K562 (cell line): ENCODE measurements around the gene CLCNKA. TPM values are rescaled to one million over a fixed set of nuclear protein-coding genes. Genes with fewer than 3 reads are reported as not detected.

Source experiments
- ATAC-seq: fragments of 200-7000 bp; cut with Tn5 transposase; 3 replicates; pipeline ENCODE4 v1.9.1; 2020; ENCODE audit warnings: moderate library complexity
- BruUV-seq: library from RNA; stranded (reverse); fragments of 400-500 nt; replicated peaks from 2 replicates; lab custom pipeline; 2021; lab: Mats Ljungman, UMichigan
- CTCF ChIA-PET: fragments of 300-600 bp; formaldehyde crosslinking; extraction: SDS; loops from one replicate; lab custom pipeline; 2021; ENCODE audit warnings: low intra/inter-chr PET ratio; lab: Yijun Ruan, JAX
- POLR2A ChIA-PET: fragments of 300-600, 350-650 bp; sonication (Branson Sonifier 250); formaldehyde crosslinking; extraction: SDS; loops from one replicate; lab custom pipeline; 2021; ENCODE audit warnings: antibody characterized with exemption, inconsistent platforms; lab: Yijun Ruan, JAX
- DNase-seq, 4 experiments: peaks; one replicate each; pipeline versions ENCODE4 v3.0.0 to v3.0.0-alpha.2; 2011 to 2018; ENCODE audit warnings: low spot score in 3 of 4, mixed read lengths in 3 of 4; ENCODE audit errors: extremely low read depth in 1 of 4
- FAIRE-seq: peaks from 2 replicates; lab custom pipeline; 2011; peaks lifted over from hg19 to GRCh38; lab: Jason Lieb, UNC
- H2AFZ ChIP-seq: 2 replicates; pipeline ENCODE4 v1.6.0; 2011; ENCODE audit warnings: low read depth, low read length, control low read depth, inconsistent platforms
- H3K27ac ChIP-seq: fragments of 200-600 bp; 3 replicates; pipeline ENCODE4 v1.8.0; 2011; ENCODE audit warnings: low read depth, mild to moderate bottlenecking, control low read depth, inconsistent platforms, low read length, moderate library complexity, mixed read lengths; ENCODE audit errors: extremely low read depth
- H3K27me3 ChIP-seq, 2 experiments: fragments of 300-600 bp in 1 of 2; 2 replicates in 1 of 2; 3 replicates in 1 of 2; pipeline versions ENCODE4 v1.6.0 to v1.8.0; 2011; ENCODE audit warnings: inconsistent platforms in 2 of 2, low read length in 2 of 2, mild to moderate bottlenecking in 1 of 2, mixed read lengths in 1 of 2, moderate library complexity in 1 of 2; ENCODE audit not compliant: control insufficient read depth in 2 of 2, insufficient read depth in 2 of 2
- H3K36me3 ChIP-seq: fragments of 300-600 bp; 3 replicates; pipeline ENCODE4 v1.8.0; 2011; ENCODE audit warnings: mild to moderate bottlenecking, low read length, inconsistent platforms; ENCODE audit not compliant: control insufficient read depth, insufficient read depth
- H3K4me1 ChIP-seq, 2 experiments: fragments of 200-600 bp in 1 of 2; replicated peaks in 1 of 2; 2 replicates in 1 of 2; 3 replicates in 1 of 2; pipeline versions ENCODE4 v1.5.1 to v1.8.0; 2011; ENCODE audit warnings: inconsistent platforms in 2 of 2, low read length in 2 of 2, mild to moderate bottlenecking in 1 of 2, mixed read lengths in 1 of 2, moderate library complexity in 1 of 2; ENCODE audit not compliant: control insufficient read depth in 2 of 2, insufficient read depth in 2 of 2
- H3K4me2 ChIP-seq: 2 replicates; pipeline ENCODE4 v1.6.1; 2011; ENCODE audit warnings: low read length, control low read depth, inconsistent platforms, mixed read lengths; ENCODE audit not compliant: insufficient read depth
- H3K4me3 ChIP-seq: fragments of 200-600 bp; sonication (generic), shearing (Covaris generic); 2 replicates; pipeline ENCODE4 v1.5.1; 2016; ENCODE audit warnings: control low read depth, inconsistent platforms
- H3K79me2 ChIP-seq: fragments of 200-600 bp; 3 replicates; pipeline ENCODE4 v1.8.0; 2011; ENCODE audit warnings: low read length, inconsistent platforms; ENCODE audit not compliant: control insufficient read depth, insufficient read depth
- H3K9ac ChIP-seq, 2 experiments: 2 replicates each; pipeline versions ENCODE4 v1.6.0 to v1.6.1; 2011; ENCODE audit warnings: low read depth in 2 of 2, low read length in 2 of 2, control low read depth in 1 of 2, inconsistent platforms in 1 of 2, mild to moderate bottlenecking in 1 of 2, mixed read lengths in 1 of 2; ENCODE audit not compliant: insufficient read depth in 1 of 2
- H3K9me1 ChIP-seq: one replicate; pipeline ENCODE4 v1.6.0; 2011; ENCODE audit warnings: inconsistent platforms, mild to moderate bottlenecking, low read length, moderate library complexity; ENCODE audit not compliant: control insufficient read depth, insufficient read depth
- H3K9me3 ChIP-seq: replicated peaks from 2 replicates; pipeline ENCODE4 v1.5.1; 2011; ENCODE audit warnings: low read depth, low read length, inconsistent platforms; ENCODE audit not compliant: control insufficient read depth, insufficient read depth
- H4K20me1 ChIP-seq: replicated peaks from 2 replicates; pipeline ENCODE4 v1.6.1; 2011; ENCODE audit warnings: low read length, inconsistent platforms, mixed read lengths; ENCODE audit not compliant: control insufficient read depth, insufficient read depth
- BCOR ChIP-seq: fragments of 450-650 bp; IDR thresholded peaks from 2 replicates; pipeline ENCODE4 v1.6.1; 2016
- NFE2 ChIP-seq: IDR thresholded peaks from 2 replicates; pipeline ENCODE4 v1.6.1; 2014; ENCODE audit warnings: antibody characterized with exemption, low read depth
- RBM25 ChIP-seq: fragments of 200-400 bp; formaldehyde crosslinking; IDR thresholded peaks from 2 replicates; pipeline ENCODE4 v1.6.1; 2018; ENCODE audit warnings: low read length, low read depth, moderate library complexity; ENCODE audit not compliant: severe bottlenecking
- ZFP36 ChIP-seq: fragments of 150-350 bp; IDR thresholded peaks from 2 replicates; pipeline ENCODE4 v1.6.1; 2018; ENCODE audit warnings: low read length, low read depth; ENCODE audit not compliant: partially characterized antibody
- ZHX1 ChIP-seq: fragments of 150-350 bp; conservative IDR thresholded peaks from 2 replicates; pipeline ENCODE4 v1.6.1; 2014; ENCODE audit warnings: low read length
- WGBS: fragments of 100-300 bp; shearing (Covaris generic); methylation state at CpG from one replicate; pipeline ENCODE4 v1.1.6; 2016; ENCODE audit warnings: low coverage, mixed read lengths; ENCODE audit not compliant: insufficient coverage; ENCODE audit errors: missing lambda C conversion rate; 5-methylcytosine and 5-hydroxymethylcytosine counted together
- in situ Hi-C: fragments of 300-500 bp; cut with MboI; formaldehyde crosslinking; loops from 4 replicates; pipeline ENCODE4 v1.15.0; 2018; ENCODE audit warnings: inconsistent platforms, mixed read lengths
- intact Hi-C: fragments of 100-400 bp; cut with micrococcal nuclease; formaldehyde crosslinking; loops from 2 replicates; pipeline ENCODE4 v1.14.2; 2022
- polyA plus RNA-seq, 8 experiments: library from polyadenylated mRNA; depleted of rRNA in 4 of 8; stranded (reverse) in 5 of 8; unstranded in 3 of 8; fragments of >200 nt; fragmentation: Nextera tagmentation in 2 of 8; fragmentation: Illumina TruSeq in 1 of 8; extraction: Ambion mirVana in 2 of 8; extraction: Trizol in 1 of 8; gene quantifications; 2 replicates each; pipeline versions ENCODE4 v1.2.1 to v1.2.3, GENCODE V29; 2011 to 2014; ENCODE audit warnings: inconsistent platforms in 1 of 8, missing spikeins in 1 of 8
- total RNA-seq, 7 experiments: library from RNA; depleted of rRNA in 6 of 7; stranded (reverse); fragments of >200 nt in 6 of 7; fragmentation: Illumina TruSeq in 2 of 7; extraction: Trizol in 2 of 7; gene quantifications; 2 replicates each; pipeline versions ENCODE4 v1.2.1 to v1.2.3, GENCODE V29; 2011 to 2021; ENCODE audit warnings: low replicate concordance in 1 of 7
- TF ChIP-seq, protein P1 (sequence below), 2 experiments: fragments of 450-650 bp; IDR thresholded peaks; 2 replicates each; pipeline ENCODE4 v1.6.1; 2016; ENCODE audit warnings: mild to moderate bottlenecking in 2 of 2, borderline replicate concordance in 1 of 2, low read depth in 1 of 2, moderate library complexity in 1 of 2

CLCNKA gene
- total and polyA plus RNA-seq, 9 of the 15 experiments (the other 6 are each of a cell fraction or from before 2014, with no cell fraction given), result 0.03 to 0.37 (median 0.10) TPM; not detected in 3

DNA sequence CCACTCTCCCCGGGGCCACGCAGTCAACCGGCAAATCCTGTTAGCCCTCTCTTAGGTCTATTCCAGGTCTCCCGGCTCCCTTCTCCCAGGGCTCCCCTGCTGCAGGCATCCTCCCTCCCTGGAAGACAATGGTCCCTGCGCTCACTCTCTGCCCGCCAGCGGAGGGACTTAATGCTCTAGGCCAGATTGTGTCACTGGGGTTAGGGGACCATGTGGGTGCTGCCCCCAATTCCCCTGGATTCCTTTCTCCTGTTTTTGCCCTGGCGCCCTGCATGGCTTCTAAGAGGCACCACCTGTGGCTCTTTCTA lies 43.4 kb downstream of the CLCNKA start (continued):
- no peak for TF ChIP-seq NFE2

- Histone ChIP-seq H3K4me3 (no peak overlapping the region), H3K27me3 (peaks cover 17 to 69% of the 10 kb centered on the region in 2 experiments), H2AFZ (no peak overlapping the region), H3K9ac (0 out of 4 replicates have a peak overlapping the region, but pooled peaks of 1 of the 2 experiments have one; percentile 22), H3K36me3 (no peaks in the 10 kb centered on the region), H3K4me1 (peaks cover 2 to 19% of the 10 kb centered on the region in 2 experiments; a peak in 3 of 5 replicates), H3K27ac (no peak overlapping the region), H3K79me2 (no peaks in the 10 kb centered on the region), H3K9me3 (no peaks in the 10 kb centered on the region), H3K4me2 (no peak overlapping the region), H3K9me1 (no peaks in the 10 kb centered on the region), H4K20me1 (peaks cover 10% of the 10 kb centered on the region; the same call in 1 of the 2 replicates)
- FAIRE-seq, result no peak
- DNase-seq, result no peak
- intact Hi-C loops, result no loop called here
- in situ Hi-C loops, result loop anchor here (10.0 kb wide), 1 partner anchor 51 kb away; the partner anchor contains the start of gene HSPB7
- TF ChIP-seq, protein P1, sequence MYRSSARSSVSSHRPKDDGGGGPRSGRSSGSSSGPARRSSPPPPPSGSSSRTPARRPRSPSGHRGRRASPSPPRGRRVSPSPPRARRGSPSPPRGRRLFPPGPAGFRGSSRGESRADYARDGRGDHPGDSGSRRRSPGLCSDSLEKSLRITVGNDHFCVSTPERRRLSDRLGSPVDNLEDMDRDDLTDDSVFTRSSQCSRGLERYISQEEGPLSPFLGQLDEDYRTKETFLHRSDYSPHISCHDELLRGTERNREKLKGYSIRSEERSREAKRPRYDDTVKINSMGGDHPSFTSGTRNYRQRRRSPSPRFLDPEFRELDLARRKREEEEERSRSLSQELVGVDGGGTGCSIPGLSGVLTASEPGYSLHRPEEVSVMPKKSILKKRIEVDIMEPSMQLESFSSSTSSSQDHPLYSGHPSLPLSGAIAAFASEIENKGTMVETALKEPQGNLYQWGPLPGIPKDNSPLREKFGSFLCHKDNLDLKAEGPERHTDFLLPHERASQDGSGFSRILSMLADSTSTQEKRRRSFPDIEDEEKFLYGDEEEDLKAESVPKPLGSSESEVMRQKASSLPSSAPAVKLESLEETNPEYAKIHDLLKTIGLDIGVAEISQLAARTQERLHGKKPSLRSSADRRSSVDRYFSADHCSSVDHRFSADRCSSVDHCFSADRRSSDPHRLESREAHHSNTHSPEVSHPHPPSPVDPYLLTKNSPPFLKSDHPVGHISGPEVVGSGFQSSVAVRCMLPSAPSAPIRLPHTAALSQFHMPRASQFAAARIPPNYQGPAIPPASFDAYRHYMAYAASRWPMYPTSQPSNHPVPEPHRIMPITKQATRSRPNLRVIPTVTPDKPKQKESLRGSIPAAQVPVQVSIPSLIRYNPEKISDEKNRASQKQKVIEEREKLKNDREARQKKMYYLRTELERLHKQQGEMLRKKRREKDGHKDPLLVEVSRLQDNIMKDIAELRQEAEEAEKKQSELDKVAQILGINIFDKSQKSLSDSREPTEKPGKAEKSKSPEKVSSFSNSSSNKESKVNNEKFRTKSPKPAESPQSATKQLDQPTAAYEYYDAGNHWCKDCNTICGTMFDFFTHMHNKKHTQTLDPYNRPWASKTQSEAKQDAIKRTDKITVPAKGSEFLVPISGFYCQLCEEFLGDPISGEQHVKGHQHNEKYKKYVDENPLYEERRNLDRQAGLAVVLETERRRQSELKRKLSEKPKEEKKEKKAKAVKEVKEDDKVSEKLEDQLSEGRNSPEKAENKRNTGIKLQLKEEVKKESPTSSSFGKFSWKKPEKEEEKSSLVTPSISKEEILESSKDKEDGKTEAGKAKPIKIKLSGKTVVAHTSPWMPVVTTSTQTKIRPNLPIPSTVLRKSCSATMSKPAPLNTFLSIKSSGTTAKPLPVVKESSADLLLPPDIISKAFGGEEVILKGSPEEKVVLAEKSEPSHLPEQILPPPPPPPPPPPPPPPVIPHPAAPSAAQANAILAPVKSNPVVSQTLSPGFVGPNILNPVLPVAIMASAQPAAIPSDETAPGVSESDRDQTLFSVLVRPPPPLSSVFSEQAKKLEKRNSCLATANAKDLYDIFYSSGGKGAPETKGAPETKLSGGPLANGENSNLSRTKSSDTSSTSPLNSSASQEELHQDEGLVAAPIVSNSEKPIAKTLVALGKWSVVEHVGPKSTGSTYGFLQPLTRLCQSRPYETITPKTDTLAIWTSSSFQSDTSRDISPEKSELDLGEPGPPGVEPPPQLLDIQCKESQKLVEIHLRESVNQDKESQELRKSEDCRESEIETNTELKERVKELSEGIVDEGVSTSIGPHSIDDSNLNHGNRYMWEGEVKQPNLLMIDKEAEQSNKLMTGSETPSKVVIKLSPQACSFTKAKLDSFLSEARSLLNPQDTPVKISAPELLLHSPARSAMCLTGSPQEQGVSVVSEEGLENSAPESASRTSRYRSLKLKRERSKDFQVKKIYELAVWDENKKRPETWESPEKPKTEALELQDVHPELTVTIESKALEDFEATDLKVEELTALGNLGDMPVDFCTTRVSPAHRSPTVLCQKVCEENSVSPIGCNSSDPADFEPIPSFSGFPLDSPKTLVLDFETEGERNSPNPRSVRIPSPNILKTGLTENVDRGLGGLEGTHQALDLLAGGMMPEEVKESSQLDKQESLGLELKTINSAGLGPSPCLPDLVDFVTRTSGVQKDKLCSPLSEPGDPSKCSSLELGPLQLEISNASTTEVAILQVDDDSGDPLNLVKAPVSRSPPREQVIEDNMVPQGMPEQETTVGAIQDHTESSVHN (IDR thresholded peaks at IDR 0.05; ENCODE audit: borderline replicate concordance in 1 of 2, low read depth in 1 of 2), result no peak
- peak; percentile 68 for TF ChIP-seq ZFP36
- peak; percentile 64 for TF ChIP-seq RBM25
- TF ChIP-seq BCOR, result peak; percentile 25
- no peak for TF ChIP-seq ZHX1
- BruUV-seq, result no TSS peak
- ATAC-seq, result no peak
- 1% methylated on average over 4 of the region's 4 CpGs for WGBS
- POLR2A ChIA-PET, result no interaction called here
- CTCF ChIA-PET, result no interaction called here
Observed at GRCh38 chr1:16066245-16066644, 44.4 kb downstream of the CLCNKA start.
